HG03060 (cell line): Measurements from ENCODE around the gene SELENOM.
A peak's percentile ranks its signal among the peaks of the same experiment; 100 is the strongest.
"Not testable (repeated sequence)": the region's sequence is repeated elsewhere in the genome, so short reads cannot be mapped to it uniquely, and the experiment has no call there.

Experiments
- ATAC-seq: cut with Tn5 transposase; IDR thresholded peaks from one replicate; pipeline ENCODE4 v1.9.1; 2021; ENCODE audit warnings: low read depth, moderate number of reproducible peaks; ENCODE audit not compliant: unreplicated experiment

Gene SELENOM

GRCh38 chr22:31080848-31081649 lies 26.3 kb downstream of the SELENOM start, which contains the start of gene SMTN:
Gene SMTN (plus strand): TSS chr22:31081318. CDS start chr22:31083259, 1,941 bp downstream.
- ATAC-seq, result peak; percentile 34

GRCh38 chr22:31080164-31080847 lies 27.1 kb downstream of the SELENOM start:
- no peak for ATAC-seq

GRCh38 chr22:31079095-31079642 lies 28.2 kb downstream of the SELENOM start:
- no peak for ATAC-seq

GRCh38 chr22:31078389-31078788 lies 29.0 kb downstream of the SELENOM start:
- ATAC-seq, result not testable (repeated sequence)

- no peak for ATAC-seq
These were observed 29.7 kb downstream of the SELENOM start for GRCh38 chr22:31077681-31078080.

- no peak for ATAC-seq
These were observed 31.4 kb downstream of the SELENOM start for GRCh38 chr22:31075961-31076360.

GRCh38 chr22:31073545-31074145 lies 33.7 kb downstream of the SELENOM start:
- not testable (repeated sequence) for ATAC-seq

- not testable (repeated sequence) for ATAC-seq
These were observed 34.2 kb downstream of the SELENOM start for GRCh38 chr22:31073125-31073524.

GRCh38 chr22:31069691-31070314 lies 37.6 kb downstream of the SELENOM start:
- ATAC-seq, result not testable (repeated sequence)

- ATAC-seq, result no peak
These were observed 38.4 kb downstream of the SELENOM start for GRCh38 chr22:31068970-31069369.

GRCh38 chr22:31064369-31064768 lies 43.0 kb downstream of the SELENOM start:
- ATAC-seq, result no peak

GRCh38 chr22:31062566-31063230 lies 44.7 kb downstream of the SELENOM start:
- ATAC-seq, result no peak

GRCh38 chr22:31059663-31060062 lies 47.7 kb downstream of the SELENOM start:
- ATAC-seq, result not testable (repeated sequence)

GRCh38 chr22:31056986-31057599 lies 50.3 kb downstream of the SELENOM start:
- ATAC-seq, result no peak

- ATAC-seq, result no peak
These were observed 51.7 kb downstream of the SELENOM start for GRCh38 chr22:31055635-31056159.

GRCh38 chr22:31055117-31055634 lies 52.2 kb downstream of the SELENOM start:
- ATAC-seq, result no peak
